ENCODE data around the gene GABBR2.

Gene GABBR2

GRCh38 chr9:98364086-98364485 lies 344.6 kb downstream of the GABBR2 start:
- ATAC-seq: no peak

GRCh38 chr9:98363644-98364043 lies 345.1 kb downstream of the GABBR2 start:
- ATAC-seq: no peak

GRCh38 chr9:98362624-98363252 lies 346.0 kb downstream of the GABBR2 start:
- no peak for ATAC-seq

- no peak for ATAC-seq
Measured at GRCh38 chr9:98361645-98362044, 347.1 kb downstream of the GABBR2 start.

GRCh38 chr9:98360176-98360708 lies 348.5 kb downstream of the GABBR2 start:
- no peak for ATAC-seq

GRCh38 chr9:98359569-98359968 lies 349.2 kb downstream of the GABBR2 start:
- no peak for ATAC-seq

GRCh38 chr9:98357921-98358535 lies 350.7 kb downstream of the GABBR2 start:
- ATAC-seq: no peak

GRCh38 chr9:98356953-98357690 lies 351.6 kb downstream of the GABBR2 start:
- peak; percentile 41 to 49 for ATAC-seq

- ATAC-seq: no peak
Measured at GRCh38 chr9:98356326-98356725, 352.4 kb downstream of the GABBR2 start.

- no peak for ATAC-seq
Measured at GRCh38 chr9:98351370-98351769, 357.4 kb downstream of the GABBR2 start.

GRCh38 chr9:98347642-98348041 lies 361.1 kb downstream of the GABBR2 start:
- ATAC-seq: no peak

- no peak for ATAC-seq
Measured at GRCh38 chr9:98345011-98345410, 363.7 kb downstream of the GABBR2 start.

GRCh38 chr9:98344581-98344980 lies 364.2 kb downstream of the GABBR2 start:
- ATAC-seq: no peak

- ATAC-seq: no peak
Measured at GRCh38 chr9:98342820-98343210, 365.9 kb downstream of the GABBR2 start.

- no peak for ATAC-seq
Measured at GRCh38 chr9:98342098-98342819, 366.5 kb downstream of the GABBR2 start.

GRCh38 chr9:98341157-98342097 lies 367.3 kb downstream of the GABBR2 start:
- no peak for ATAC-seq

- no peak for ATAC-seq
Measured at GRCh38 chr9:98339987-98340800, 368.5 kb downstream of the GABBR2 start.

- ATAC-seq: no peak
Measured at GRCh38 chr9:98335661-98336060, 373.1 kb downstream of the GABBR2 start.

GRCh38 chr9:98334796-98335195 lies 373.9 kb downstream of the GABBR2 start:
- ATAC-seq: no peak

GRCh38 chr9:98333703-98334582 lies 374.8 kb downstream of the GABBR2 start:
- no peak for ATAC-seq
